ENCODE data around the gene ANKRD63. TPM values are rescaled to one million over a fixed set of nuclear protein-coding genes. Genes with fewer than 3 reads are reported as not detected.

The ANKRD63 gene
- total RNA-seq, 2 experiments from 2014 or later = not detected

GRCh38 chr15:40305281-40305680 lies 22.4 kb upstream of the ANKRD63 start:
- H3K27me3 Mint-ChIP-seq = no peaks in the 10 kb centered on the region
- H3K27ac Mint-ChIP-seq = no peak overlapping the region
- peaks cover 17% of the 10 kb centered on the region for H3K36me3 Mint-ChIP-seq
- H3K4me1 Mint-ChIP-seq = peaks cover 31% of the 10 kb centered on the region
- no peak overlapping the region for H3K4me3 Mint-ChIP-seq
- DNase-seq = no peak
- H3K9me3 Mint-ChIP-seq = peaks cover 5% of the 10 kb centered on the region

- no peaks in the 10 kb centered on the region for H3K27me3 Mint-ChIP-seq
- no peak for DNase-seq
- no peak overlapping the region for H3K4me3 Mint-ChIP-seq
- H3K36me3 Mint-ChIP-seq = peaks cover 31% of the 10 kb centered on the region
- H3K27ac Mint-ChIP-seq = no peak overlapping the region
- peaks cover 19% of the 10 kb centered on the region for H3K4me1 Mint-ChIP-seq
- H3K9me3 Mint-ChIP-seq = peaks cover 9% of the 10 kb centered on the region
Observed at GRCh38 chr15:40303576-40303975, 20.7 kb upstream of the ANKRD63 start.

- Mint-ChIP-seq H3K27ac (no peak overlapping the region), H3K36me3 (peaks cover 31% of the 10 kb centered on the region), H3K4me1 (peaks cover 17% of the 10 kb centered on the region), H3K4me3 (no peak overlapping the region), H3K9me3 (peaks cover 9% of the 10 kb centered on the region), H3K27me3 (no peaks in the 10 kb centered on the region)
- no peak for DNase-seq
Observed at GRCh38 chr15:40302981-40303380, 20.1 kb upstream of the ANKRD63 start.

- H3K4me1 Mint-ChIP-seq = peaks cover 17% of the 10 kb centered on the region
- H3K27me3 Mint-ChIP-seq = no peaks in the 10 kb centered on the region
- no peak overlapping the region for H3K4me3 Mint-ChIP-seq
- no peak for DNase-seq
- H3K9me3 Mint-ChIP-seq = peaks cover 9% of the 10 kb centered on the region
- peaks cover 31% of the 10 kb centered on the region for H3K36me3 Mint-ChIP-seq
- no peak overlapping the region for H3K27ac Mint-ChIP-seq
Observed at GRCh38 chr15:40302288-40302886, 19.5 kb upstream of the ANKRD63 start.

GRCh38 chr15:40301467-40302179 lies 18.8 kb upstream of the ANKRD63 start:
- peaks cover 31% of the 10 kb centered on the region for H3K36me3 Mint-ChIP-seq

GRCh38 chr15:40300771-40301170 lies 17.9 kb upstream of the ANKRD63 start:
- H3K27ac Mint-ChIP-seq = no peak overlapping the region
- no peak for DNase-seq
- H3K27me3 Mint-ChIP-seq = no peaks in the 10 kb centered on the region
- peaks cover 31% of the 10 kb centered on the region for H3K36me3 Mint-ChIP-seq
- peaks cover 9% of the 10 kb centered on the region for H3K9me3 Mint-ChIP-seq
- peaks cover 7% of the 10 kb centered on the region for H3K4me1 Mint-ChIP-seq
- H3K4me3 Mint-ChIP-seq = no peak overlapping the region

More at GRCh38 chr15:40301467-40302179, 18.8 kb upstream of the ANKRD63 start:
- no peak overlapping the region for H3K27ac Mint-ChIP-seq
- no peaks in the 10 kb centered on the region for H3K27me3 Mint-ChIP-seq
- DNase-seq = no peak
- peaks cover 14% of the 10 kb centered on the region for H3K4me1 Mint-ChIP-seq
- H3K9me3 Mint-ChIP-seq = peaks cover 9% of the 10 kb centered on the region
- no peak overlapping the region for H3K4me3 Mint-ChIP-seq

GRCh38 chr15:40300367-40300766 lies 17.5 kb upstream of the ANKRD63 start:
- H3K36me3 Mint-ChIP-seq = peaks cover 31% of the 10 kb centered on the region
- H3K27me3 Mint-ChIP-seq = no peaks in the 10 kb centered on the region
- H3K4me3 Mint-ChIP-seq = no peak overlapping the region
- H3K27ac Mint-ChIP-seq = no peak overlapping the region
- no peak for DNase-seq
- peaks cover 7% of the 10 kb centered on the region for H3K4me1 Mint-ChIP-seq
- H3K9me3 Mint-ChIP-seq = peaks cover 9% of the 10 kb centered on the region

GRCh38 chr15:40298216-40298935 lies 15.5 kb upstream of the ANKRD63 start:
- H3K27ac Mint-ChIP-seq = no peak overlapping the region
- no peaks in the 10 kb centered on the region for H3K4me1 Mint-ChIP-seq
- no peaks in the 10 kb centered on the region for H3K27me3 Mint-ChIP-seq
- H3K9me3 Mint-ChIP-seq = peaks cover 9% of the 10 kb centered on the region
- no peak overlapping the region for H3K4me3 Mint-ChIP-seq
- DNase-seq = no peak
- H3K36me3 Mint-ChIP-seq = peaks cover 31% of the 10 kb centered on the region

- no peak for DNase-seq
- Mint-ChIP-seq H3K36me3 (peaks cover 31% of the 10 kb centered on the region), H3K27ac (no peak overlapping the region), H3K4me3 (no peak overlapping the region), H3K4me1 (no peaks in the 10 kb centered on the region), H3K9me3 (peaks cover 9% of the 10 kb centered on the region), H3K27me3 (no peaks in the 10 kb centered on the region)
Observed at GRCh38 chr15:40297356-40297755, 14.5 kb upstream of the ANKRD63 start.

- Mint-ChIP-seq H3K27ac (no peak overlapping the region), H3K9me3 (peaks cover 9% of the 10 kb centered on the region), H3K36me3 (peaks cover 26% of the 10 kb centered on the region), H3K4me3 (no peak overlapping the region), H3K27me3 (no peaks in the 10 kb centered on the region), H3K4me1 (no peaks in the 10 kb centered on the region)
- DNase-seq = no peak
Observed at GRCh38 chr15:40296561-40297230, 13.8 kb upstream of the ANKRD63 start.

GRCh38 chr15:40295877-40296560 lies 13.2 kb upstream of the ANKRD63 start:
- H3K4me3 Mint-ChIP-seq = no peak overlapping the region
- DNase-seq = no peak
- H3K27ac Mint-ChIP-seq = no peak overlapping the region
- H3K36me3 Mint-ChIP-seq = peaks cover 21% of the 10 kb centered on the region
- H3K27me3 Mint-ChIP-seq = no peaks in the 10 kb centered on the region
- peaks cover 9% of the 10 kb centered on the region for H3K9me3 Mint-ChIP-seq
- no peaks in the 10 kb centered on the region for H3K4me1 Mint-ChIP-seq

- Mint-ChIP-seq H3K4me1 (no peaks in the 10 kb centered on the region), H3K9me3 (peaks cover 5% of the 10 kb centered on the region), H3K36me3 (peaks cover 14% of the 10 kb centered on the region), H3K27me3 (no peaks in the 10 kb centered on the region), H3K4me3 (no peak overlapping the region), H3K27ac (no peak overlapping the region)
- DNase-seq = no peak
Observed at GRCh38 chr15:40295297-40295696, 12.4 kb upstream of the ANKRD63 start.

GRCh38 chr15:40293905-40294895 lies 11.3 kb upstream of the ANKRD63 start:
- DNase-seq = no peak
- Mint-ChIP-seq H3K4me1 (no peaks in the 10 kb centered on the region), H3K4me3 (no peak overlapping the region), H3K27me3 (no peaks in the 10 kb centered on the region), H3K36me3 (peaks cover 4% of the 10 kb centered on the region), H3K27ac (no peak overlapping the region), H3K9me3 (no peaks in the 10 kb centered on the region)

- no peaks in the 10 kb centered on the region for H3K27me3 Mint-ChIP-seq
- no peaks in the 10 kb centered on the region for H3K36me3 Mint-ChIP-seq
- DNase-seq = no peak
- no peak overlapping the region for H3K27ac Mint-ChIP-seq
- no peak overlapping the region for H3K4me3 Mint-ChIP-seq
- H3K4me1 Mint-ChIP-seq = no peaks in the 10 kb centered on the region
- H3K9me3 Mint-ChIP-seq = no peaks in the 10 kb centered on the region
Observed at GRCh38 chr15:40293006-40293405, 10.1 kb upstream of the ANKRD63 start.

Data from activated naive CD8-positive, alpha-beta T cell treated with anti-CD3 and anti-CD28 coated beads for 36 hours (primary cell).